ENCODE results near the gene ARHGEF28.

The ARHGEF28 gene

DNA sequence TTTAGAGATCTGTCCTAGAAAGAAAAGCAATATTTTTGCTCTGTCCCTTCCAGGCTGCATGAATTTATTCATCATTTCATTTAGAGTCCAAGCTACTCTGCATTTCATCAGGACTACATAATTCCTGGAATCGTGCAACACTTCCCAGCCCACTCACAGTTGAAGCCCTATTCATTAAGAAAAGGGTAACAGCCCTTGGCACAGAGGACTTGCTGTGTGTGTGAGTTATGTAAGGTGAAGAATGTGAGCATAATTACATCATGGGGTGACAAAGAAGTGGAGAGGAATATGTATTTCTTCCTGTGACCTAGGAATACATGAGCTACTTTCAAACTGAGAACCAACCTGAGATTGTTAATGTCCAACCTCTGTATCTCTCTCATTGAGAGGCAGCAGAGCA, 317.4 kb downstream of the ARHGEF28 start:
- no peak for DNase-seq (ENCODE audit: low read depth)

DNA sequence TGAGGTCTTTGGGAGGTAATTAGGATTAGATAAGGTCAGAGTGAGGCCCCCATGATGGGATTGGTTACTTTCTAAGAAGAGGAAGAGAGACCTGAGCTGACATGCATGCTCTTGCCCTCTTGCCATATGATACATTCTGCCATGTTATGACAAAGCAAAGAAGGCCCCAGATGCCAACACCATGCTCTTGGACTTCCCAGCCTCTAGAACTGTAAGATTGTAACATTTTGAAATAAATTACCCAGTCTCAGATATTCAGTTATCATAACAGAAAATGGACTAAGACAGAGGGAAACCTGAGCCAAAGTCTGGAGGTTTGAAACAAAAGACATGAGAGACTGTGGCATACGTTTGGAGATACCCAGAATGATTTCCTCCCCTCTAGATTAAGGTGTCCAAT, 318.6 kb downstream of the ARHGEF28 start:
- no peak for DNase-seq (ENCODE audit: low read depth)

DNA sequence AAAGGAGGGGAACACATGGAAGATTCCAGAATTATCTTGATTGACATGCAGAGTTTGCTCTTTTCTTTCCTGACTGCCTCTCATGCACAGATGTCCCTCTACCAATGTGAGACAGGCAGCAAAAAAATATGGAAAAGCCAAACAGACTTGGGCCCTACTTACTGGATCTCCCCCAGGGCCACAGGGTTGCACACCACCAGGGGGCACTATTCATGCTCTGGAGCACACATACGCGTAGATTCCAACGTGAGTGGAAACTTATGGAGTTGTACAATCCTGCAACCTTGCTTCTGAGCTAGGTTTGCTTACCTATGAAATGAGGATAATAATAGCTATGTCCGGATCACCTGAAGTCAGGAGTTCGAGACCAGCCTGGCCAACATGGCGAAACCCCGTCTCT, 319.5 kb downstream of the ARHGEF28 start:
- DNase-seq (ENCODE audit: low read depth): no peak

DNA sequence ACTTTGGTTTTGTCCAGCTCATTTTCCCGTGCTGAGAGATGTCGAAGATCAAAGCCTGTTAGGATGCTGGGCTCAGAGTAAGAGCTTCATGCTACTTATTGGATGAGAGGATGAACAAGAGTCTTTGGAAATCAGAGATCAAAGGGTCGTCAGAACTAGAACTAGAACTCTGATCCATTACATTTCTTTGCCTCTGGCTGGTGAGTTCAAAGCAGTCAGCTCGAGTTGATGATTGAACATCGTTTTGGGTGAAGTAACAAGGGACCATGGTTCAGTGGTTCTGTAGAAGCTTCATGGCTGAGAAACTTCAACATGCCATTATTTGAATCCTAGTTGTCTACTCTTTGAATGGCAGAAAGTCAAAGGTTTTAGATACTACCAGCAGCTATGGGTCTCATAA, 320.3 kb downstream of the ARHGEF28 start:
- no peak for DNase-seq (ENCODE audit: low read depth)

DNA sequence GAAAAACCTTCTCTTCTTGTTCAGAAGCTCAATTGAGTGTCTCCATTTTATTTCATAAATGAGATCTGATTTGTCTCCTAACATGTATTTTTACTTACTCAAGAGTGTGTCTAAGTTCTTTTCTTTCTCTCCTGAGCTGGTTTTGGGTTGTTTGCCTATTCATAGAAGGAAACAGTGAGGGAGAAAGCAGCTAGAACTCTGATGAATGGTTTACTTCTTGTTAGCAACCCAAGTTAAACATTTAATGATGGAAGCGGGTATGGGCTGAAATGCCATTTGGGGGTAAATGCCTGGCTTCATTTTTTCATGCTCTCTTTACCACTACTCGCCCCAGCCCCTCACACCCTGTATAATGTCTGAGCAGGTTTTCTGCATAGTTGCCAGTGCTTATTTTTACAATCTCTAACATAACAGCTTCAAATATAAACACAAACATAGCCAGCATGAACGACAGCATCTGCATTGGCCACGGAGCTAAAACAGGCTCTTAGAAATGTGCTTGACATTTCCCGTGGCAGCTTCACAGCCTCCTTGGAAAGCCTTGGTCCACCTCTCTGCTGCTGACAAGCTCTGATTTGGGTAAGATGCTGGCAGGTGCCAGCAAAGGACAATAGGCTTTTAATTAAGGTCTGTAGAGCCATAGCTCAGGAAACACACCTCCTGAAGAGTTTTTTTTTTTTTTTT, 321.1 kb downstream of the ARHGEF28 start:
- DNase-seq (ENCODE audit: low read depth): no peak

DNA sequence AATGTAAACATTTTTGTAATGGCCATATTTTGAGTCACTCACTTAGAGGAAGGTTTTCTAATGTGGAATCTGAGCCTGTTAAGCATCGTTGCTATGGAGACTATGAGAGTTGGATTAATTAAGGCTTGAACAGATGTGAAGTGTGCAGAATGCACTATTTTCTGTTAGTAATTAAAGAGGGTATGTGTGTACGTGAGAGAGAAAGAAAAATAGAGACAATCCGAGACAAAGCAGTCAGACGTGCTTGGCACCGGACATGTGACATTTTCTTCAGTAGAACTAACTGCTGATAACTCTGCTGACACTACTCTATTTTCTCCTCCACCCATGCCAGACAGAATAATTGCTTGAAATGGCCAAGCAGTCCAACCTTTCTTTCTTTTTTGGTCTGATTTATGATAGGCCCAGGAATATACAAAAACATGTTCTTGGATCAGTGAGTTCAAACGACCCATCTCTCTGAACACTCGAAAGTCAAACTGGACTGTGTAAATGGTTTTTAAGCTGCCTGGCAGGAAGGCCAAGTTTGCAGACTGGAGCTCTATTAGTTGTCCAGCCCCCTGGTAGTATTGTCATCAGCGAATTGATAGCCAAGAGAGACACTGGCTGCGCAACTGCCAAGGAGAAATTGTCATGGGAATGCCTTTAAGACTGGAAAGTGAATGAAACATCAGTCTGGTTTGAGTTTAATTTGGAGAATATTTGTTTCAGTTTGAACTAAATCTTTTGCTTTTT, 322.1 kb downstream of the ARHGEF28 start:
- DNase-seq (ENCODE audit: low read depth): no peak

DNA sequence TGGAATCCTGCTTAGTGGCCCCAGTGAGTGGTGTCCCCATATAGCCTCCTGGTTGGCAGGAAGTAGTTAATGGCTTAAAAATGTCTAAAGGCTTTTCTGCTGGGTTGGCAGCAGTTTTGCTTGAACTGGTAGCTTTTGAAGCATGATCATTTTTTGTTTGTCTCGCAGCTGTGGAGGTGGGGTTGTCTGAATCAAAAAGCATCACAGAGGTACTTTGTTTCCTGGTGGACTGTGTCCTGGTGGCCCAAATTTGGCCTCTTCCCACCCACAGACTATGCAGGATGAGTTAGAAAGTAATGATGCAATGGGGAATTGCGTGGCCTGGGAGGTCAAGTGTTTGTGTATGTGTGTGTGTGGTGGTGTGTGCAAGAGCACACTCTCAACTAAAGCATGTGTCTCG, 322.7 kb downstream of the ARHGEF28 start:
- no peak for DNase-seq (ENCODE audit: low read depth)

DNA sequence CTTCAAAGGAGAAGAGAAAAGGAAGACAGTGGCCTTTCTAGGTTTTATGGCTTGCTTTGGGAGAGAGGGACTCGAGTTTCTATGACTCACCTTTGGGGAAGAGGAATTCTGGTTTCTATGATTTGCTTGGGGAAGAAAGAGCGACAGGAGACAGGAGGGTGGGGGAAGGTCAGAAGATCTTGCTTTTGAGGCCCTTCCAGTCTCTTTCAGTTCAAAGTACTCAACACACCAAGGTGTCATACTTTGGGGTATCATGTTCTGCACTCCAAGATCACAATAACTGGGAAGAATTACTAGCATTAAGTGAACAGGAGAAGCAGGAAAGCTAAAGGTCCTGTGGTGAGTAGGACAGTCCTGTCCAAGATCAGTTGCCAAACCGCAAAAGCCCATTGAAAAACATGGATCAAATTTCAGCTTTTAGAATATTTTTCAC, 324.5 kb downstream of the ARHGEF28 start:
- no peak for DNase-seq (ENCODE audit: low read depth)

DNA sequence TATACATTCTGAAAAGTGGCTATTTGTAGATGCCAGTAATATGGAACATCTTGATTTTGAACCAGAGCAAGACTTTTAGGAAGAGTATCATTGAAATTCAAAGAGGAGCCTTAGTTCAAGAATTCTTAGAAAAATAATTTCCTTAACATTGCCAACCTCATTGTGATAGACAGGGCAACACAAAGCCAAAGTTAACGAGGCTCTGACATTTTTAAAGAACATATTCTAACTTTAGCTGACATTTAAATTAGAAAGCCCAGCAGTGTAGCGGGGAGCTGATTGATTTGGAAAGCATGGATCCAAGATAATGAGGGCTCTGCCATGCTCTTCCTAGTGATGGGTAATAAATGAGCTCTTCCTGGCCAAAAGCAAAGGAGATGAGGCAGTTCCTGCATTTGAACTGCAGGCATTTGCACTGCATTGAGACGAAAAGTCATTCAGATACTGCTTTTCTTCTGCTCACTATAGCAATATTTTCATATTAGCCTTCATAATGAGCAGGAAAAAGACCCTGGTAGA, 325.0 kb downstream of the ARHGEF28 start:
- no peak for DNase-seq (ENCODE audit: low read depth)

DNA sequence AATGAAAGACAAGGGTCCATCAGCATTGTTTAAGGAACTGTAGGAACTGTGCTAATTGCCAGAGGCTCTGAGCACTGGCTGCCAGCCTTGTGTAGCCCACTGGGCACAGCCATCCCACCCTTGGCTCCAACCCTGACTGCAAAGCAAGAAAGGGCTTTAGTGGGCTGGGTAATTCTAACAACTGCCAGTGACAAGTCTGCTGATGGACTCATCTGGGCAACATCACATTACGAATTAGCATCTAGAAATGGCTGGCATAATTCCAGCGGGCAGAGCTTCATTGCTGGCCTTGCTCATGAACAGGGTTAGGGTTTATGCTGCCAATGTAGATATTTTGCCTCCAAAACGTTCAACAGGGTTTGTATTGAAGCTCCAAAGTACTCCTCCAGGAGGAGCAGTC, 326.9 kb downstream of the ARHGEF28 start:
- DNase-seq (ENCODE audit: low read depth): no peak

DNA sequence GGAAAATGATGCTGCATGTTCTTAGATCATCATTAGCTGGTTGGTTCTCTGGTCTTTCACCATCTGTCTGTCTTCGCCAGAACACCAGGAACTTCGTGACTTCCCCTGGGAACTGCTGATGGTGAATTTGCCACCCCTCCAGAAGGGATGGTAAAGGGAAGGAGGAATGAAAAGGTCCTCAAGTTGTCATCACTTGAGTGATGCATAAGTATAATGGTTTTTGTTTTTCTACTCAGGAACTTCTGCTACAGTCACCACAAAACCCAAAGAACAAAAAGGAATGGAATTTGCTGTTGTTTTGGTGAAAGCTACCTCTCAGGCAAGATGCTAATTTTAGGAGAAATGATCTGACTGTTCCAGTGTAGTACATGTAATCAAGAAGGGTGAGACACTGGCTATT, 328.4 kb downstream of the ARHGEF28 start:
- no peak for DNase-seq (ENCODE audit: low read depth)

DNA sequence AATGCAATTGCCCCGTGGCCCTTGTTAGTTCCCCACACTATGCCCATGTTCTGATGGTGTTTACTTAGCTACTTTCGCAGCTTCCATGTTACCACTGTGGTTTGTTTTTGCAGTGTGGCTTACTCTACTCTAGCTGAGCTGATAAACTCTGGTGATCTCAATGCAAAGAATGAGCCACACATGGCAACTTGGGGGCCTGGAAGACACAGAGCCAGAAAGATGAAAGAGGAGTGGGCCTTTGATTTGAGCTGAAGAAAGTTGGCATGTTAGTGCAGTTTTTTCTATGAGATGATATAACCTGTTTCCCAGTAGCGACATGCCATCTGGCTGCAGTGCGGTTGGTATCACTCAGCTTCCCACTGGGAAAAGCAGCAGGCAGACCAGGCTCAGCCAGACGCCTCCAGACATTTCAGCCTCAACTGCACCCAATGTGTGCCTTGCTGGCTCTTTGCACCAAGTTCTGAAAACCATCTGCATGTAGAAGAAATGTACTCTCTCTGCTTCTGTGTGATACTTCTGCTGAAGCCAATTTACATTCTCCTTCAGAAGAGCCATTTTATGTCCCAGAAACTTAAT, 329.4 kb downstream of the ARHGEF28 start:
- DNase-seq (ENCODE audit: low read depth): no peak

DNA sequence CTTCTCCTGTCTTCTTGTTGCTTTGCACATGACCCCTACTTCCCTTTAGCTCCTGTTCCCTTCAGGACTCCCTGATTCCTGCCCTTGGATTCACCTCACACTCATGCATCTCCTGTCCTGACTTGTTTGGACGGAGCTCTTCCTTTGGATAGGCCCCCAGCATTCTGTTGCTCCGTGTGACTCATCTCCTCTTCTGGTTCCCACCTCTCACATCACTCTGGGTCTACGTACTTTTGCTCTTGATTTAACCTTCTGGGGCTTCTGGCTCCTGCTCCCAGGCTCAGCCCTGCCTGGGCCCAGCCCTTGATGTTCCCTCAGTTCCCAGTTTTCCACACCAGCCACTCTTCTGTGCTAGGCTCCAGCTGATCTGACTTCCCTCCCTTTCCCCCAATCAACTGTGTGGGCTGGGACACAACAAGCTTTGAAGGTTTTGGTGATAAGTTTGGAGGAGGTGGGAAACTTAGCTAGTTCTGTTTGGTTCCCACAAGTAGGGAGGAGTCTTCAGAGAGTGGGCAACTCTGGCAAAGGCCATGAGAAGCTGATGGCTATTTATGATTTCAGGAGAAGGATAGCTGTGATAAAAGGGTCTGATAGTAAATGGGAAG, 331.5 kb downstream of the ARHGEF28 start:
- DNase-seq (ENCODE audit: low read depth): no peak

DNA sequence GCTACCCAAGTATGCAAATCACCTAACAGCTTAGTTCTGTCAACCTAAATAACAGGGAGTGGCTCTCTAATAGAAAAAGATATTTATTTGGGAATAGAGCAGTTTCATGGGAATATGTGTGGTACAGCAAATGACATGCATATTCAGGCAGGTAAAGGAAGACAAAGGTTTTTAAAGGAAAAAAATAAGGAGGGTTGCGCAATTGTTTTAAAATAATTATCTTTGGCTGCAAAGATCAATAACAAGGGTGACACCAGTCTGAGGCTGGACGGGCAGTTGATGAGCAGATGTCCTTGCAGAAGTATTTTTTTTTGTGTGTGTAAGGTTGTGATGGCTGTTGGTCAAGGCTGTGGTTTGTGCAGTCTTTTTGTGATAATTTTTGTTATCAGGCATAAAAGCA, 332.0 kb downstream of the ARHGEF28 start:
- DNase-seq (ENCODE audit: low read depth): no peak

DNA sequence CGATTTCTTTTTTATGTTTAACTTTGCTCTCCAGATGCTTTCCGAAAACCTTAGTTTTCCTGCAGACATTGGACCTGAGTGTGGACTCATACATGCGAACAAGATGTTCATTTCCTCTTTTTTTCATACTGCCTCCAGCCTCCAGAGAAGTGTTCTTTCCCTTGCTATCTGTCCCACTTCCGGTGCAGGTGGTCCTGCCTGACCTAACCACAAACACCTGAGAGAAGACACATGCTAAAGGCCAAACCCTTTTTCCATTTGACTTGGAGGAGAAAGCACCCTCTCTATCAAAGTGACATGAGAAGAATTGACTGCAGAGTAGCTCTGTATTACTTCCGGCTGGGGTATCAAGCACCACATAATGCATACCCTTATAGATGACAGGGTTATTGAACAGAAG, 334.0 kb downstream of the ARHGEF28 start:
- DNase-seq (ENCODE audit: low read depth): no peak

DNA sequence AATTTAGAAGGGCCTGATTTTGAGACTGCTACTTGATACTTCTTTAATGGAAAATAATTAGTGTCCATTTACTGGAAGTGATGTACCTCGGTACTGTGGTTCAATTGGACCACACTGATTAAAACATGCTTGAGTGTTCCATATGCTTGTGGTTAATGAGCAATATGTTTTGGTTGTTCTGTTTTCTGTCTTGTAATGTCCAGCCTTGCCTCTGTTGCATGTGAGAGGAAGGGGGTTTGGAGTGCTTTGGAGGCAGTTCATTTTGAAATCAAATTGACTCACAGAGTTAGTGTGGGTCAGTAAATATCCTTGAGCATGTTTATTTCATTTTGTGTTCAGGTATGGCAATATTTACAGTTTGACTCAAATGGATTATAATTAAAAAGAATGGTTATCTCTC, 334.4 kb downstream of the ARHGEF28 start:
- DNase-seq (ENCODE audit: low read depth): no peak

DNA sequence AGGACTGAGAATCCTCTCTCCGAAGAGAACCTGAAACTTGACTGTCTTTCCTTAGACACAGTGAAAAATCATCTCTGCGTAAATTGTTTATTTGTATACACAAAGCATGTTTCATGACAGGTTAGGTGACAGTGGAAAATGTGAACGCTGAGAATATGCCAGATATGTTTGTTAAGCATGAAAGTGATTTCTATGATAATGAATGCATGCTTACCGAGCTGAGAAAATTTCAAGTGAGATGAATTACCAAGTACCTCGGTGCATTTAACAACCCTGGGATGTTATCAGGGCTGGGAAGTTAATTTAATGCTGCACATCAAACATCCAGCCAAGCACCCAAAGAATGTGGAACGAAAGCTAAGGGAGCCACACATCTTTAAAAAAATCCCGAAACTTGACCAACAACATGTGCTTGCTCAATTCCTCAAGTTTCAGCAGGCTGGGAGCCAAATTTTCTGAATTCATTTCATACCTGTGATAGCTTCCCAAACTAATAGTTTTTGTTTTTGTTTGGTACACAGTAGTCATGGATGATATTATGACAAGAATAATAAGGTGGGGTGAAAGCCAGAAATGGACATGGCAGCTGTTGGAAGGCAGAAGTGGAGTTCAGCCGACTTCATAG, 336.9 kb downstream of the ARHGEF28 start:
- DNase-seq (ENCODE audit: low read depth): no peak

DNA sequence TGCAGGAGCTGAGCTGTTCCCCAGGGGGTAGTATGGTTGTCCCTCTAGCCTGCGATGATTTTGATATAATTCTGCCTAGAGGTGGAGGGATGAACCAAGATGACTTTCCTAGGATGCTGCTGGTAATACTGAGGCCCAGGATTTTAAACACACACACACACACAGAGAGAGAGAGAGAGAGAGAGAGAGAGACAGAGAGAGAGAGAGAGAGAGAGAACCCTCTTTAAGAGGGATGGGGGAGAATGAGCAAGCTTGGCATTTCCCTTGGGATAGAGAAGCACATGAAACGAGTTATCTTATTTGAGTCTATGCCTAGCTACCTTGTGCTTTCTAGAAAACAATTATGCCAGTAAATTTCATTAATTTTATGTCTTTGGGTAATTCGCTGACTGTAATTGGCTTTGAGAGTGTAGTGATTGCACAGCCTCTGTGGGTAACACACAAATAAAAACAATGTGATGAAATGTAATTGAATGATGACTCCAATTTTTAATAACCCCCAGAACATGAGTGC, 338.4 kb downstream of the ARHGEF28 start:
- DNase-seq (ENCODE audit: low read depth): no peak

DNA sequence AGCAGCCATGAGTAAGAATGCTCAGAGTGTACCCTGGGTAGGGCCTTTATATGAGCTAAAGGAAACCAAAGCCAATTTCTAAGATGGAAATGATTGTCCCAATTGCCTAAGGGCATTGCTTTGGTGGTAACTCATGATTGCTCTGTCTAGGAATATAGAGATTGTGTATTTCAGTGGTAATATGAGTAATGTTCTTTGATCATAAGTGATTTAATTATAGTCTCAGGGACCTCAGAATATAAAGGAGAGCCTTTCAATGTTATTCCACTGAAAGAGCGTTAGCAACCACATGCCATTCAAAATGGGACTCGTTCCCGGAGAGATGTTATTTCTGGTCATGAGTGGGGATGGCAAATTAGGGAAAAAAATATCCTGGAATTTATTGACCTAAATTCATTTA, 340.5 kb downstream of the ARHGEF28 start:
- no peak for DNase-seq (ENCODE audit: low read depth)

DNA sequence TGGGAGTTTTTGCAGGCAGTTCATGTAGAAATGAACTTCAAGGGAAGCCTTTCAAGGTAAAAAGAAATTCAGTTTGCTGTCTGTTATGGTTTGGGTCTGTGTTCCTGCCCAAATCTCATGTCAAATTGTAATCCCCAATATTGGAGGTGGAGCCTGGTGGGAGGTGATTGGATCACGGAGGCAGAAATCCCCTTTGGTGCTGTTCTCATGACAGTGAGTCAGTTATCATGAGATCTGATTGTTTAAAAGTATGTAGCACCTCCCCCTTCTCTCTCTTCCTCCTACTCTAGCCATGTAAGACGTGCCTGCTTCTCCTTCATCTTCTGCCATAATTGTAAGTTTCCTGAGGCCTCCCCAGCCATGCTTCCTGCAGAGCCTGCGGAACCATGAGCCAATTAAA, 341.4 kb downstream of the ARHGEF28 start:
- no peak for DNase-seq (ENCODE audit: low read depth)

DNA sequence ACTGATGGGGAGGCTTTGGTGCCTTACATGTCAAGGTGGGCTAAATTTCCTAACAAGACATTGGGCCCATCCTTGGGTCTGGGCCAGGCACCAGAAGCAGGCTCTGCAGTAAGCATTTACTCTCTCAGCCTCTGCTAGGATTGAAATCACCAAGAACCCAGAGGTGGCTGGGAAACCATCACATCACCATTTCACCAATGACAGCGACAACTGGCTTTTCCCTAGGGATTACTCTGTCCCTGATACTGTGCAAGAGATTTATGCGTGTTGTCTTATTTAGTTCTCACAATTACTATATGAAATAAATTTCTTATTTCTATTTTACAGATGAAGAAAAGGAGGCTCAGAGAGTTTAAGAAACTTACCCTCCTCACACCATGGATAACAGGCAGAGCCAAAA, 342.2 kb downstream of the ARHGEF28 start:
- DNase-seq (ENCODE audit: low read depth): no peak

DNA sequence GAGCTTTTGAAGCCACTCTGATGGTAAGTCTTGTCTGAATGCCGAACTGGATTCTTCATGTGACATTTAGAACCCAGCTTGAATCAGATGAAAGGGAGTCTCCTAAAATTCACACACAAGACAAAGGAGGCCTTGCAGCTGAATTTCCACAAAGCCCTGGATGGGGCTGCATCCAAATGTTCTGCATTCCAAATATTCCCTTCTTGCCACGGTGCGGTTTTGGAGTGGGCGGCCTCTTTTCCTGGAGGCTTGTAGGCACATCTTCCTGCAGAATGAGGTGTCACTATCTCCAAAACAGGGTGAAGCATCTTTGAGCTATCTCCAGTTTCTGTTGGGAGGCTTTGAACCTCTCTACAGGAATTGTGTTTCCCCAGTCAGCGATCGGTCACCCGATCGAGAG, 342.7 kb downstream of the ARHGEF28 start:
- DNase-seq (ENCODE audit: low read depth): no peak

All from T-helper 22 cell (primary cell).